WTC11 (cell line): Measurements from ENCODE around the gene CAMK1. TPM values are rescaled to one million over a fixed set of nuclear protein-coding genes. Genes with fewer than 3 reads are reported as not detected.

ENCODE experiments used
- ATAC-seq: fragments of 200-7000 bp; cut with Tn5 transposase; 2 replicates; pipeline ENCODE4 v1.10.0; 2021; ENCODE audit warnings: mild to moderate bottlenecking, moderate library complexity
- CTCF ChIA-PET: fragments of 300-600 bp; sonication (Branson Sonifier 250); formaldehyde crosslinking; loops from one replicate; lab custom pipeline; 2021; ENCODE audit warnings: antibody characterized with exemption; lab: Charles Lee
- POLR2A ChIA-PET: fragments of 350-600 bp; sonication (Branson Sonifier 250); formaldehyde crosslinking; loops from one replicate; lab custom pipeline; 2021; ENCODE audit warnings: antibody characterized with exemption; lab: Charles Lee
- DNase-seq: peaks from one replicate; pipeline ENCODE4 v3.0.0; 2021; ENCODE audit warnings: low spot score
- H3K27ac Mint-ChIP-seq: 2 replicates; pipeline ENCODE4 v1.8.0; 2021; ENCODE audit warnings: mixed read lengths
- H3K27me3 Mint-ChIP-seq: 2 replicates; pipeline ENCODE4 v1.8.0; 2021; ENCODE audit warnings: low read depth, mild to moderate bottlenecking, moderate library complexity, mixed read lengths
- H3K36me3 Mint-ChIP-seq: 2 replicates; pipeline ENCODE4 v1.8.0; 2021; ENCODE audit warnings: mixed read lengths
- H3K4me1 Mint-ChIP-seq: 2 replicates; pipeline ENCODE4 v1.8.0; 2022; ENCODE audit warnings: mixed read lengths
- H3K4me3 Mint-ChIP-seq: 2 replicates; pipeline ENCODE4 v1.8.0; 2021; ENCODE audit warnings: mild to moderate bottlenecking, moderate library complexity, mixed read lengths
- H3K9me3 Mint-ChIP-seq: 2 replicates; pipeline ENCODE4 v1.8.0; 2021; ENCODE audit warnings: mixed read lengths
- AR ChIP-seq: fragments of 250-450 bp; sonication (Bioruptor Pico); IDR thresholded peaks from 2 replicates; pipeline ENCODE4 v1.9.0; 2021; ENCODE audit warnings: mild to moderate bottlenecking
- ARID4B ChIP-seq: sonication (generic); formaldehyde crosslinking; IDR thresholded peaks from 2 replicates; pipeline ENCODE4 v1.8.0; 2023; ENCODE audit warnings: missing genetic modification reagents, mild to moderate bottlenecking, borderline replicate concordance
- E2F1 ChIP-seq: sonication (generic); formaldehyde crosslinking; IDR thresholded peaks from 2 replicates; pipeline ENCODE4 v1.8.0; 2022; ENCODE audit warnings: mild to moderate bottlenecking, missing genetic modification reagents
- FOXP1 ChIP-seq: sonication (generic); formaldehyde crosslinking; IDR thresholded peaks from 2 replicates; pipeline ENCODE4 v1.8.0; 2022; ENCODE audit warnings: missing genetic modification reagents, mild to moderate bottlenecking, moderate library complexity, borderline replicate concordance
- JUN ChIP-seq: sonication (generic); formaldehyde crosslinking; IDR thresholded peaks from 2 replicates; pipeline ENCODE4 v1.8.0; 2023; ENCODE audit warnings: mild to moderate bottlenecking, missing genetic modification reagents
- MAX ChIP-seq: sonication (generic); formaldehyde crosslinking; IDR thresholded peaks from 2 replicates; pipeline ENCODE4 v1.8.0; 2022; ENCODE audit warnings: mild to moderate bottlenecking, missing genetic modification reagents
- MXD4 ChIP-seq: fragments of 250-450 bp; sonication (Bioruptor Pico); IDR thresholded peaks from 2 replicates; pipeline ENCODE4 v1.8.0; 2021; ENCODE audit warnings: mild to moderate bottlenecking, moderate library complexity, borderline replicate concordance
- NFE2L1 ChIP-seq: sonication (generic); formaldehyde crosslinking; IDR thresholded peaks from 2 replicates; pipeline ENCODE4 v1.8.1; 2023; ENCODE audit warnings: missing genetic modification reagents
- NR3C1 ChIP-seq: sonication (generic); formaldehyde crosslinking; conservative IDR thresholded peaks from 2 replicates; pipeline ENCODE4 v1.8.1; 2023; ENCODE audit warnings: low read depth, mild to moderate bottlenecking, missing genetic modification reagents
- PREB ChIP-seq: sonication (generic); formaldehyde crosslinking; IDR thresholded peaks from 2 replicates; pipeline ENCODE4 v1.8.1; 2022; ENCODE audit warnings: mild to moderate bottlenecking, missing genetic modification reagents, moderate library complexity, borderline replicate concordance
- PRRX2 ChIP-seq: fragments of 250-450 bp; sonication (Bioruptor Pico); IDR thresholded peaks from 2 replicates; pipeline ENCODE4 v1.8.0; 2021; ENCODE audit warnings: mild to moderate bottlenecking
- RELA ChIP-seq: sonication (generic); formaldehyde crosslinking; IDR thresholded peaks from 2 replicates; pipeline ENCODE4 v1.8.1; 2022; ENCODE audit warnings: missing genetic modification reagents, mild to moderate bottlenecking, borderline replicate concordance
- SP1 ChIP-seq: sonication (generic); formaldehyde crosslinking; conservative IDR thresholded peaks from 2 replicates; pipeline ENCODE4 v1.8.1; 2022; ENCODE audit warnings: missing genetic modification reagents
- ZBTB21 ChIP-seq: sonication (generic); formaldehyde crosslinking; IDR thresholded peaks from 2 replicates; pipeline ENCODE4 v1.8.1; 2023; ENCODE audit warnings: mild to moderate bottlenecking, missing genetic modification reagents, borderline replicate concordance
- ZBTB43 ChIP-seq: sonication (generic); formaldehyde crosslinking; IDR thresholded peaks from 2 replicates; pipeline ENCODE4 v1.8.1; 2023; ENCODE audit warnings: mild to moderate bottlenecking, missing genetic modification reagents
- ZMAT4 ChIP-seq: fragments of 250-450 bp; sonication (Bioruptor Pico); IDR thresholded peaks from 2 replicates; pipeline ENCODE4 v1.9.0; 2021; ENCODE audit warnings: mild to moderate bottlenecking
- ZNF317 ChIP-seq: sonication (generic); formaldehyde crosslinking; IDR thresholded peaks from 2 replicates; pipeline ENCODE4 v1.8.1; 2023; ENCODE audit warnings: low read depth, mild to moderate bottlenecking, moderate library complexity, missing genetic modification reagents, borderline replicate concordance
- ZNF416 ChIP-seq: fragments of 250-450 bp; sonication (Bioruptor Pico); IDR thresholded peaks from 2 replicates; pipeline ENCODE4 v1.9.0; 2021; ENCODE audit warnings: mild to moderate bottlenecking, inconsistent platforms
- ZNF532 ChIP-seq: fragments of 250-450 bp; sonication (Bioruptor Pico); IDR thresholded peaks from 2 replicates; pipeline ENCODE4 v1.9.0; 2021; ENCODE audit warnings: mild to moderate bottlenecking, borderline replicate concordance
- total RNA-seq: library from RNA; stranded (reverse); gene quantifications from 3 replicates; pipeline ENCODE4 v1.2.3, GENCODE V29; 2021

The CAMK1 gene
- total RNA-seq, 1 experiment from 2014 or later: 3.1 TPM

GRCh38 chr3:9809615-9810432 is 40.1 kb upstream of the CAMK1 start, which contains the start of gene TTLL3:
Gene TTLL3, plus strand, starts transcription at chr3:9810262. Its CDS starts 400 bp downstream, at chr3:9810662.
- peaks cover 17% of the 10 kb centered on the region for H3K27me3 Mint-ChIP-seq
- H3K4me1 Mint-ChIP-seq: peaks cover 23% of the 10 kb centered on the region
- ATAC-seq (peak; percentile 70), DNase-seq (peak; percentile 81)
- POLR2A ChIA-PET: no interaction called here
- CTCF ChIA-PET: interaction anchor here (1.0 to 2.1 kb wide), 2 partner anchors 123 to 137 kb away, joined by 5 read pairs; partner anchors contain the start of gene CRELD1
- peaks cover 4% of the 10 kb centered on the region for H3K36me3 Mint-ChIP-seq
- H3K27ac Mint-ChIP-seq: peak within 1 kb of the TSS; percentile 85
- H3K4me3 Mint-ChIP-seq: peak within 1 kb of the TSS; percentile 71
- H3K9me3 Mint-ChIP-seq: no peaks in the 10 kb centered on the region
- no peak for TF ChIP-seq ZMAT4 (CRISPR knock-in tag)
- no peak for TF ChIP-seq MXD4 (CRISPR knock-in tag)
- 0 out of 2 replicates have a peak, but pooled peaks have one; percentile 9 for TF ChIP-seq ZBTB21
- TF ChIP-seq E2F1 (CRISPR knock-in tag): no peak
- TF ChIP-seq ARID4B (CRISPR knock-in tag): 0 out of 2 replicates have a peak, but pooled peaks have one; percentile 51
- peak; percentile 66; the same call in 1 of the 2 replicates for TF ChIP-seq ZNF416 (CRISPR knock-in tag)
- 0 out of 2 replicates have a peak, but pooled peaks have one; percentile 62 for TF ChIP-seq PRRX2 (CRISPR knock-in tag)
- 0 out of 2 replicates have a peak, but pooled peaks have one; percentile 66 for TF ChIP-seq SP1
- TF ChIP-seq JUN (CRISPR knock-in tag): no peak
- TF ChIP-seq ZBTB43 (CRISPR knock-in tag): no peak
- TF ChIP-seq MAX (CRISPR knock-in tag): peak; percentile 51; the same call in 1 of the 2 replicates
- no peak for TF ChIP-seq AR (CRISPR knock-in tag)
- no peak for TF ChIP-seq ZNF317
- no peak for TF ChIP-seq RELA (CRISPR knock-in tag)
- no peak for TF ChIP-seq PREB (CRISPR knock-in tag)
- TF ChIP-seq NR3C1 (CRISPR knock-in tag): no peak
- peak; percentile 52; the same call in 1 of the 2 replicates for TF ChIP-seq ZNF532 (CRISPR knock-in tag)
- peak; percentile 70 for TF ChIP-seq FOXP1 (CRISPR knock-in tag)
- TF ChIP-seq NFE2L1 (CRISPR knock-in tag): no peak
